ENCODE results near the gene SGIP1.

- TF ChIP-seq CTCF (IDR thresholded peaks at IDR 0.05) (no peak), ZFX (IDR thresholded peaks at IDR 0.05; ENCODE audit: borderline replicate concordance) (no peak)
Observed at GRCh38 chr1:66493731-66494130, 40.2 kb upstream of the SGIP1 start.

All from 22Rv1 (cell line).